ENCODE data around the gene PTEN. TPM values are rescaled to one million over a fixed set of nuclear protein-coding genes. Genes with fewer than 3 reads are reported as not detected.
"Not testable (repeated sequence)": the region's sequence is repeated elsewhere in the genome, so short reads cannot be mapped to it uniquely, and the experiment has no call there.

PTEN gene
- polyA plus RNA-seq, 1 donor from 2014 or later = 40.4 TPM

DNA sequence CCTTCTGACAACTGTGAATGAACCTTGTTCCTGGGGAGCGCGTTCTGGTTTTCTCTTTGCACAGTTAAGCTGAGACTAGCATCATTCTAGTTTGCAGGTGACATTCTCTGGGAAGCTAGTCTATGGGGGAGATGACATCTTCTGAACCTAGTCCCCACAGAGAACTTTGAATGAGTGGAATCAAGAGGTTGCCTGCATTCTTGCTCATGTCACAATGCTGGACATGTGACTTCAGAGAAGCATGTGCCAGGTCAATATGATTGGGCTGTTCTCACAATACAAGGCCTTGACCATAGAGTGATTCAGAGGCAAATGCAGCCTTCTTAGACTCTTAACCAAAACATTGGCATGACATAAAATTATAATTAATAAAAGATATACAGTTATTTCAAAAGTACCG is 22.2 kb upstream of the PTEN start:
- Mint-ChIP-seq H3K4me3 (no peak overlapping the region), H3K27ac (no peak overlapping the region), H3K9me3 (no peaks in the 10 kb centered on the region), H3K4me1 (peaks cover 3 to 7% (median 6%) of the 10 kb centered on the region in 3 donors), H3K27me3 (no peaks in the 10 kb centered on the region), H3K36me3 (peaks cover 5% of the 10 kb centered on the region)

DNA sequence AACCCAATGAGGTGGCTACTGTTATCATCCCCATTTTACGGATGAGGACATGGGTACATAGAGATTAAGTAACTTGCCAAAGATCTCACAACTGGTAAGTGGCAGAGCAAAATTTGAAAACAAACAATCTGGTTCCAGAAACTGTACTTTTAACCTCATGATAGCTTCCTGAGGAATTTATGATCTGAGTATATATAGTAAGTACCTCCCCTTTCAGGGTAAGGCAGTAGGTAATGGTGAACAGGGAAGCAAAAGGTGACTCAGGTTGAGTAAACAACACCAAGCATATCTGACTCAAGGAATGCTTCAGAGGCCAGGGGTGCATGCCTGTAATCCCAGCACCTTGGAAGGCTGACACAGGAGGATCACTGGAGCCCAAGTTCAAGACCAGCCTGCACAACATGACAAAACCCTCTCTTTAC is 21.2 kb upstream of the PTEN start:
- Mint-ChIP-seq H3K36me3 (peaks cover 4% of the 10 kb centered on the region), H3K4me3 (no peak overlapping the region), H3K9me3 (no peaks in the 10 kb centered on the region), H3K27me3 (no peaks in the 10 kb centered on the region), H3K4me1 (peaks cover 3 to 5% (median 5%) of the 10 kb centered on the region in 3 donors), H3K27ac (no peak overlapping the region)

DNA sequence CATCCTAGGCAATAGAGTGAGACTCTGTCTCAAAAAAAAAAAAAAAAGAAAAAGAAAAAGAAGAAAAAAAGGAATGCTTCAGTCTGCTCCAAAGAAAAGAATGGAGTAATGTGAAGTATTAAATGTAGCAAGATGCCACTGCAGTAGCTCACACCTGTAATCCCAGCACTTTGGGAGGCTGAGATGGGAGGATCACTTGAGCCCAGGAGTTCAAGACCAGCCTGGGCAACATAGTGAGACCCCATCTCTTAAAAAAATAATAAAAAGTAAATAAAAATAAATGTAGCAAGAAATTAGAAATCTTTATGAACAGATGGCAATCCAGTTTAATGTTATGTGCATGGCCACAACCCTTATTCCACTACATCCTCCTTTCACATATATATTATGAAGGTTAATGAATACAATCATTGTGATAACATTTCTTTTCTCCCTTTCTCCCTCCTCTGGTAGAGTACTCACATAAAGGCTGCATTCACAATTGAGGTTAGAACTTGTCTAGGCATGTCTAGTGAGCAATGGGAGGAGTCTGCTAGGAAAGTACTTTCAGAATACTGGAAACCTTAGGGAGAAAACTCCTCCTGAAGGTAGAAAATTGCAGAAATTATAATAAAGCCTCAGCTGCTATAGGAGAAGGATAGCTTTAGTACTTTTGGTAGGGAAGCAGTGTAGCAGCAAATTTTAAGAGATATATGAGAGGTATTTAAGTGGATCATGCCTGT is 20.5 kb upstream of the PTEN start:
- Mint-ChIP-seq H3K9me3 (no peaks in the 10 kb centered on the region), H3K27me3 (no peaks in the 10 kb centered on the region), H3K36me3 (peaks cover 3% of the 10 kb centered on the region), H3K4me3 (no peak overlapping the region), H3K27ac (no peak overlapping the region), H3K4me1 (no peaks in the 10 kb centered on the region)

DNA sequence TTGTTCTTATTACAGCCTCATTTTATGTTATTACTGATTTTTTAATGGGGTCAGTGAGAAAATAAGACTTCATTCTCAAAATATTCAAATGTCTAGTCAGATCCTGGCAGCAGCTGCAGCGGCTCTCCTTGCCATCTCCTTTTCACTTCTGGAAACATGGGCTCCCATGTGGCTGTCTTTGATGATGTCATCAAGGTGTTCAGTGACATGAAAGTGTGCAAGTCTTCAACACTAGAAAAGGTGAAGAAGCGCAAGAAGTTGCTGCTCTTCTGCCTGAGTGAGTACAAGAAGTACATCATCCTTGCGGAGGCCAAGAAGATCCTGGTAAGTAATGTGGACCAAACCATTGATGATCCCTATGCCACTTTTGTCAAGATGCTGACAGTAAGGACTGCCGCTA is 19.7 kb upstream of the PTEN start:
- Mint-ChIP-seq H3K27ac (no peak overlapping the region), H3K27me3 (no peaks in the 10 kb centered on the region), H3K4me3 (no peak overlapping the region), H3K36me3 (peaks cover 3% of the 10 kb centered on the region), H3K4me1 (no peaks in the 10 kb centered on the region), H3K9me3 (no peaks in the 10 kb centered on the region)

DNA sequence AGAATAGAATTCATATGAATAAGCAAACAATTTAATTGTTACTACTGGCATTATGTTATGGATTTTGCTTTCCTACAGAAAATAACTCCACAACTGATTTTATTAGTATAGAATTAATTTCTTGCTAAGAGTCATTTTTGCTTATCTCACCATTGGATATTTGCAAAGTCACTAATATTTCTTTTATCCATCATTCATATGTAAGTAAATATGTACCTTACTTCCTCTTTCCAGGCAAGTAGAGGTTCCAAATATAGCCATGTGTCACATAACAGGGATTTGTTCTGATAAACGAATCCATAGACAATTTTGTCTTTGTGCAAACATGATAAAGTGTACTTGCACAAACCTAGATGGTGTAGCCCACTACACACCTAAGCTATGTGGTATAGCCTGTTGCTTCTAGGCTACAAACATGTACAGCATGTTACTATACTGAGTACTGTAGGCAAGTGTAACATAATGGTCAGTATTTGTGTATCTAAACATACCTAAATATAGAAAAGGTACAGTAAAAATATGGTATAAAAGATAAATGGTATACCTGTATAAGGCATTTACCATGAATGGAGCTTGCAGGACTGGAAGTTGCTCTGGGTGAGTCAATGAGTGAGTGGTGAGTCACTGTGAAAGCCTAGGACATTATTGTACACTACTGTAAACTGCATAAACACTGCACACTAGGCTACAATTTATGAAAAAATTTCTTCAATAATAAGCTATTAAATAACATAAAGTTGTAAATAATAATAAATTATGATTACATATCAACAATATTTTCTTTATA is 18.4 kb upstream of the PTEN start:
- no peaks in the 10 kb centered on the region for H3K36me3 Mint-ChIP-seq
- no peak overlapping the region for H3K27ac Mint-ChIP-seq
- H3K27me3 Mint-ChIP-seq = no peaks in the 10 kb centered on the region
- H3K9me3 Mint-ChIP-seq = no peaks in the 10 kb centered on the region
- H3K4me3 Mint-ChIP-seq = no peak overlapping the region
- no peaks in the 10 kb centered on the region for H3K4me1 Mint-ChIP-seq

DNA sequence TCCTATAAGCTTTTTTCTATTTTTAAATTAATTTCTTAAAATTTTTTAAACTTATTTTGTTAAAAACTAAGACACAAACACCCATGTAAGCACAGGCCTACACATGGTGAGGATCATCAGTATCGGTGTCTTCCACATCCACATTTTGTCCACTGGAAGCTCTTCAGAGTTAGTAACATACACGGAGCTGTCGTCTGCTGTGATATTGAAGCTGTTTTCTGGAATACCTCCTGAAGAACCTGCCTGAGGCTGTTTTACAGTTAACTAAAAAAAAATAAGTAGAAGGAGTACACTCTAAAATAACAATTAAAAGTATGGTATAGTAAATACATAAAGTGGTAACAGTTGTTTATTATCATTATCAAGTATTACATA is 17.8 kb upstream of the PTEN start:
- Mint-ChIP-seq H3K9me3 (no peaks in the 10 kb centered on the region), H3K36me3 (no peaks in the 10 kb centered on the region), H3K4me3 (no peak overlapping the region), H3K4me1 (no peaks in the 10 kb centered on the region), H3K27ac (no peak overlapping the region), H3K27me3 (no peaks in the 10 kb centered on the region)

DNA sequence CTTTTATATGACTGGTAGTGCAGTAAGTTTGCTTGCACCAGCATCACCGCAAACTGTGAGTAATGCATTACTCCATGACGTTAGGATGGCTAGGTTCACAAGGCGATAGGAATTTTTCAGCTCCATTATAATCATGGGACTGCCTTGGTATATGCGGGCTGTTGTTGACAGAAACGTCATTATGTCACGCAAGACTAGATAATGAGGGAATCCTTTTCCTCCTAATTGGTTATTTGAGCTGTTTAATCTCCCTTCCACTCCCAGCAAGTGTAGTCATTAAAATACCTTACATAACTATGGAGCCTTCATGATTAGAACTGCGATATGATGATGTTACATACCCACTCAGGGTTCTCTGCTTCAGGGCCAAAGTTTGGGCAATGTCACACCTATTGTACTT is 17.4 kb upstream of the PTEN start:
- Mint-ChIP-seq H3K4me1 (peaks cover 0 to 2% (median 0%) of the 10 kb centered on the region in 3 donors), H3K27me3 (no peaks in the 10 kb centered on the region), H3K4me3 (no peak overlapping the region)

DNA sequence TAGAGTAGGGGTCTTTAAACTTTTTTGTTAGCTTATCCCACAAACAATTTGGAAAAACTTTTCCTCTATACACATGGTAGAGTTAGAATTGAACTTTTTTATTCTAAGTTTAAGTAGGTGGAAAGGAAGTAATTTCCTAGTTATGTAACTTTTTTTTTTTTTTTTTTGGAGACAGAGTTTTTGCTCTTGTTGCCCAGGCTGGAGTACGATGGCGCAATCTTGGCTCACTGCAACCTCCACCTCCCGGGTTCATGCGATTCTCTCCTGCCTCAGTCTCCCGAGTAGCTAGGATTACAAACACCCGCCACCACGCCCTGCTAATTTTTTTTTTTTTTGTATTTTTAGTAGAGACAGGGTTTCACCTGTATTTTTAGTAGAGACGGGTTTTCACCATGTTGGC is 16.7 kb upstream of the PTEN start:
- not testable (repeated sequence) for H3K27ac Mint-ChIP-seq, H3K4me1 Mint-ChIP-seq, H3K27me3 Mint-ChIP-seq, H3K4me3 Mint-ChIP-seq, H3K9me3 Mint-ChIP-seq, H3K36me3 Mint-ChIP-seq

More for the DNA sequence above, 17.4 kb upstream of the PTEN start:
- Mint-ChIP-seq H3K27ac (no peak overlapping the region), H3K9me3 (no peaks in the 10 kb centered on the region), H3K36me3 (no peaks in the 10 kb centered on the region)

DNA sequence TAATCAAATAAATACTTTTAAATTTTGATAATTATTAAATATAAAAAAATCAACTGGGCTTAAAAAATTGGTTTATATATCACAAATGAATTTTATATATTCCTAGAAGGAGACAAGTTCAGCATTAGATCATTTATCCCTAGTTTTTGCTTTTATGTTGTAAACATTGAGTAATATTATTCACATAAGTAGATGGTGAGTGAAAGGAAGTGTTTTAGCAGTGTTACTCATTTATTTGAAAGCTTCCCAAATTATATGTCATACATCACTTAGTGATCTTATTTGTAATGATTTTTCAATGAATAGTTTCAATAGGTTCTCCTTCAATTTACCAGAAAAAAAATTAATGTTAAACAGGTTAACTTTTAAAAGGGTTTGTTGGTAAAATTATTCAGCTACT is 15.9 kb upstream of the PTEN start:
- H3K4me1 Mint-ChIP-seq = peaks cover 0 to 4% (median 1%) of the 10 kb centered on the region in 3 donors
- no peaks in the 10 kb centered on the region for H3K36me3 Mint-ChIP-seq
- no peak overlapping the region for H3K4me3 Mint-ChIP-seq
- H3K9me3 Mint-ChIP-seq = no peaks in the 10 kb centered on the region
- H3K27me3 Mint-ChIP-seq = no peaks in the 10 kb centered on the region
- H3K27ac Mint-ChIP-seq = no peak overlapping the region

DNA sequence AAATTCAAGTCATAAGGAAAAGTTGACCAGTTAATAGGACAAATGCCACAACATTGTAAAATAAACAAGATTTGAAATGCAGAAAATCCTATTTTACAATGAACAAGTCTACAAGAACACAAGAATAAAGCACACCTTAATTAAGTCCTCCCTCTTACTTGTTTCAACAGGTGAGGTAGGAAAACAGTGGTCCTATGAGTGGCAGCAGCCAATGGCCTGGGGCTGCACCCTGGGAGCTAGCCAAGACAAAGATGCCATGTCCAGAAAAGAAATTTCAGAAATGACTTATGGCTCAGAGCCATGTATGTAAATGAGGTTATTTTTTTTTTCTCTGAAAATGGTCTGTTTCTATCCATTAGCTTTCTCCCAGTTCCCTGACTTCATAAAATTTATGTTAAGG is 14.4 kb upstream of the PTEN start:
- peaks cover 0 to 4% (median 1%) of the 10 kb centered on the region in 3 donors for H3K4me1 Mint-ChIP-seq
- H3K27me3 Mint-ChIP-seq = no peaks in the 10 kb centered on the region
- H3K9me3 Mint-ChIP-seq = no peaks in the 10 kb centered on the region
- H3K4me3 Mint-ChIP-seq = no peak overlapping the region
- no peak overlapping the region for H3K27ac Mint-ChIP-seq
- no peaks in the 10 kb centered on the region for H3K36me3 Mint-ChIP-seq

DNA sequence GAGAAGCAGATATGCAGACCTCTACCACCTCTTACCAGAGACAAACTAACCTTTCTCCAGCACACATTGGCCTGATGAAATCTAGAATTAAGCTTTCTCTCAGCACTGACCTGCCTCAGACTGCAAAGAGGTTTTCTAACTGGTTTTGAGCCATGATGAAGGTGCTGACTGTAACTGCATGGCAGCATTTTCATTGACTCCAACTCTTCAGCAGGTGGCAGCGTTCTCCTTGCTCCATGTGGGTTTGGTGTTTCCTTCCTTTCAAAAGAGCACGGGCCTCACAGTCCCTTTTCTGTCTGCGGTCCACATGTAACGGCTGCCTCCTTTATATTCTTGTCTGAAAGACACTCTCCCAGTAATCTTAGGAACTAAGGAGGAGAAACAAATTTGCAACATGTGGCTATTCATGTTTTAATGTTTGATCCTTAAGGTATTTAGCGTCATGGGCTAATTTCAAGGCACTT is 12.7 kb upstream of the PTEN start:
- H3K4me1 Mint-ChIP-seq = peaks cover 0 to 4% (median 1%) of the 10 kb centered on the region in 3 donors
- no peak overlapping the region for H3K4me3 Mint-ChIP-seq
- no peak overlapping the region for H3K27ac Mint-ChIP-seq
- no peaks in the 10 kb centered on the region for H3K9me3 Mint-ChIP-seq
- no peaks in the 10 kb centered on the region for H3K36me3 Mint-ChIP-seq
- no peaks in the 10 kb centered on the region for H3K27me3 Mint-ChIP-seq

DNA sequence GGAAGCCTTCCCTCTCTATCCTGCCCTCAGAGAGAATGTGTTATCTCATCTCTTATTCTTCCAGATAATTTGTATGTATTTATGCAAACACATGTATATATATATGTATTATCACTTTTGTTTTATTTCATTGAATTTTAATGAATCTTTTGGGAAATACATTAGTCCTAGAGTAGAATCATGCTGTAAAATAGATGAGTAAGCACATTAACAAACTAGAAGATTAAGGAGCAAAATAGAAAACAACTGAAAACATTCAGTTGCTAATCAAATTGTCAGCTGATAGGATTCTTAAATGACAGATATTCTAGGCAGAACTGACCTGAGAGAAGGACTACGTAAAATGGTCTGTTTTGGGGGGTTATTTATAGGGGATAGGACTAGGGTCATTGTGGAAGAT is 11.3 kb upstream of the PTEN start:
- H3K27ac Mint-ChIP-seq = no peak overlapping the region
- H3K9me3 Mint-ChIP-seq = no peaks in the 10 kb centered on the region
- H3K36me3 Mint-ChIP-seq = no peaks in the 10 kb centered on the region
- H3K4me3 Mint-ChIP-seq = no peak overlapping the region
- H3K27me3 Mint-ChIP-seq = no peaks in the 10 kb centered on the region
- H3K4me1 Mint-ChIP-seq = peaks cover 0 to 4% (median 1%) of the 10 kb centered on the region in 3 donors

DNA sequence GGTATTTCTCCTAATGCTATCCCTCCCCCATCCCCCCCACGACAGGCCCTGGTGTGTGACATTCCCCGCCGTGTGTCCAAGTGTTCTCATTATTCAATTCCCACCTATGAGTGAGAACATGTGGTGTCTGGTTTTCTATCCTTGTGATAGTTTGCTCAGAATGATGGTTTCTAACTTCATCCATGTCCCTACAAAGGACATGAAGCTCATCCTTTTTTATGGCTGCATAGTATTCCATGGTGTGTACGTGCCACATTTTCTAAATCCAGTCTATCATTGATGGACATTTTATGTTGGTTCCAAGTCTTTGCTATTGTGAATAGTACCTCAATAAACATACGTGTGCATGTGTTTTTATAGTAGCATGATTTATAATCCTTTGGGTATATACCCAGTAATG is 8.2 kb upstream of the PTEN start:
- H3K27ac Mint-ChIP-seq, H3K9me3 Mint-ChIP-seq, H3K36me3 Mint-ChIP-seq, H3K4me3 Mint-ChIP-seq, H3K4me1 Mint-ChIP-seq, H3K27me3 Mint-ChIP-seq: not testable (repeated sequence)

DNA sequence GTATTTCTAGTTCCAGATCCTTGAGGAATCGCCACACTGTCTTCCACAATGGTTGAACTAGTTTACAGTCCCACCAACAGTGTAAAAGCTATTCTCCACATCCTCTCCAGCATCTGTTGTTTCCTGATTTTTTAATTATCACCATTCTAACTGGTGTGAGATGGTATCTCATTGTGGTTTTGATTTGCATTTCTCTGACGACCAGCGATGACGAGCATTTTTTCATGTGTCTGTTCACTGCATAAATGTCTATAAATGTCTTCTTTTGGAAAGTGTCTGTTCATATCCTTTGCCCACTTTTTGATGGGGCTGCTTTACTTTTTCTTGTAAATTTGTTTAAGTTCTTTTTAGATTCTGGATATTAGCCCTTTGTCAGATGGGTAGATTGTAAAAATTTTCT is 7.8 kb upstream of the PTEN start:
- not testable (repeated sequence) for H3K36me3 Mint-ChIP-seq, H3K4me3 Mint-ChIP-seq, H3K9me3 Mint-ChIP-seq, H3K27ac Mint-ChIP-seq, H3K27me3 Mint-ChIP-seq
- H3K4me1 Mint-ChIP-seq = peaks cover 6 to 11% (median 8%) of the 10 kb centered on the region in 3 donors

DNA sequence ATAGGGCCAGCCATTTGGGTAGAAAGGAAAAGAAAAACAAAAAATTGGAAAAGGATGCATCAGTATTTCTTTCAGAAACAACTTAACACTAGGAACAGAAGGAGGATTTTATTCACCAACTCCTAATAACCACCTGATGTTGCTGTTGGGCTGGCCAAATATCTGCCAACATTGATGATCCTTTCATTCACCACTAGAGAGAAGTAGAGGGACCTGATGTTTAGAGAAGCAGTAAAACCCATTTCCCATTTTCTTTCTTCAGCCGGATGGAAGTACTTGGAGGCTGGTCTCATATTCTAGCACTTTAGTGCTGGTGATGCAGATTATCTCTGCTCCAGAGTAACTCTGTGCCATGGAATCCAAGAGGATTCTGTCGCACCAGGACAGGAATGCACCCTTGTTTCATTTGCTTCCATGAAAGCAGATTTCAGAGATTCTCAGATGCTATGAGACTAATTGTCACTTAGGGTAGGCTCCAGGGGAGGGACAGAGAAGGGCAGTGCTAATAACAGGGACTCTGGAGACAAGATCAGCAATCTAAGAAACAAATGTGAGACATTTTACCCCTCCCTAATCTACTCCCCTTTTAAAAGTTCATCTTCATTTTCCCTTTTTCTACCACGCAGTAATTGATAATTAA is 3.1 kb upstream of the PTEN start:
- H3K27ac Mint-ChIP-seq = peak overlapping the region; percentile 90 to 95 (median 92)
- peak overlapping the region; percentile 2 to 96 (median 29) for H3K4me3 Mint-ChIP-seq
- H3K36me3 Mint-ChIP-seq = no peaks in the 10 kb centered on the region
- peaks cover 15 to 19% (median 17%) of the 10 kb centered on the region in 3 donors for H3K4me1 Mint-ChIP-seq
- H3K27me3 Mint-ChIP-seq = no peaks in the 10 kb centered on the region
- H3K9me3 Mint-ChIP-seq = no peaks in the 10 kb centered on the region
